WTC11 (cell line): ENCODE measurements around the gene MANF.

Experiments
- ATF1 ChIP-seq: sonication (generic); formaldehyde crosslinking; IDR thresholded peaks from 2 replicates; pipeline ENCODE4 v1.8.1; 2023; ENCODE audit warnings: mild to moderate bottlenecking, moderate library complexity, missing genetic modification reagents
- FOXJ3 ChIP-seq: sonication (generic); formaldehyde crosslinking; IDR thresholded peaks from 2 replicates; pipeline ENCODE4 v1.9.0; 2021; ENCODE audit warnings: missing genetic modification reagents, mild to moderate bottlenecking, borderline replicate concordance
- IRF2 ChIP-seq: sonication (generic); formaldehyde crosslinking; IDR thresholded peaks from 2 replicates; pipeline ENCODE4 v1.8.0; 2022; ENCODE audit warnings: low read depth, missing genetic modification reagents, borderline replicate concordance
- KAT7 ChIP-seq: sonication (generic); formaldehyde crosslinking; IDR thresholded peaks from 2 replicates; pipeline ENCODE4 v1.8.1; 2023; ENCODE audit warnings: missing genetic modification reagents, mild to moderate bottlenecking, borderline replicate concordance
- NFYB ChIP-seq: sonication (generic); formaldehyde crosslinking; conservative IDR thresholded peaks from 2 replicates; pipeline ENCODE4 v1.8.0; 2022; ENCODE audit warnings: low read depth, missing genetic modification reagents
- NR2C2 ChIP-seq: sonication (generic); formaldehyde crosslinking; IDR thresholded peaks from 2 replicates; pipeline ENCODE4 v1.8.0; 2022; ENCODE audit warnings: mild to moderate bottlenecking, missing genetic modification reagents
- NR3C1 ChIP-seq: sonication (generic); formaldehyde crosslinking; conservative IDR thresholded peaks from 2 replicates; pipeline ENCODE4 v1.8.1; 2023; ENCODE audit warnings: low read depth, mild to moderate bottlenecking, missing genetic modification reagents
- PRRX2 ChIP-seq: fragments of 250-450 bp; sonication (Bioruptor Pico); IDR thresholded peaks from 2 replicates; pipeline ENCODE4 v1.8.0; 2021; ENCODE audit warnings: mild to moderate bottlenecking
- ZNF416 ChIP-seq: fragments of 250-450 bp; sonication (Bioruptor Pico); IDR thresholded peaks from 2 replicates; pipeline ENCODE4 v1.9.0; 2021; ENCODE audit warnings: mild to moderate bottlenecking, inconsistent platforms
- TF ChIP-seq, protein P1 (sequence below): sonication (generic); formaldehyde crosslinking; IDR thresholded peaks from 2 replicates; pipeline ENCODE4 v1.8.1; 2022; ENCODE audit warnings: low read depth, missing genetic modification reagents, borderline replicate concordance
- TF ChIP-seq, protein P2 (sequence below): fragments of 200-600 bp; IDR thresholded peaks from 2 replicates; pipeline ENCODE4 v1.8.0; 2022; ENCODE audit warnings: antibody characterized with exemption
- TF ChIP-seq, protein P3 (sequence below): sonication (generic); formaldehyde crosslinking; IDR thresholded peaks from 2 replicates; pipeline ENCODE4 v1.8.0; 2022; ENCODE audit warnings: missing genetic modification reagents

DNA sequence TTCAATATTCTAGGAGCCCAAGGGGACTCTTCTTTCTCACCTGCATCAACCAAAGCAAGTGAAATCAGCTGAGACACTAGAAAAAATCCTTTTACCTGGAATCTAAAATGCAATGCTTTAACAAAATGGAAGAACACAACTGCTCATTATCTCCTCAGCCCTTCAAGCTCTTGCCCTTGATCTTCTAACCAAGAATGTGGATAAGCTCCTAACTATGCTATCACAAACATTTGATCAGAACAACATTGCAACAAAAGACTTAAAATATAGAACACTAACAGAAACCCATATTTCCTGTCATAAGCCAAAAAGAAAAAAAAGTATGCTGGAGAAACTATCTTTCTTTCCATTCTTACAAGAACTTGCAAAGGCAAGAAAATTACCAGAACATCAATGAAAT, 18.6 kb downstream of the MANF start:
- TF ChIP-seq ZNF416 (no peak), FOXJ3 (no peak), KAT7 (no peak), NFYB (CRISPR knock-in tag) (no peak), NR3C1 (CRISPR knock-in tag) (no peak), PRRX2 (no peak), ATF1 (CRISPR knock-in tag) (no peak), IRF2 (CRISPR knock-in tag) (no peak), NR2C2 (no peak)
- TF ChIP-seq, protein P1, sequence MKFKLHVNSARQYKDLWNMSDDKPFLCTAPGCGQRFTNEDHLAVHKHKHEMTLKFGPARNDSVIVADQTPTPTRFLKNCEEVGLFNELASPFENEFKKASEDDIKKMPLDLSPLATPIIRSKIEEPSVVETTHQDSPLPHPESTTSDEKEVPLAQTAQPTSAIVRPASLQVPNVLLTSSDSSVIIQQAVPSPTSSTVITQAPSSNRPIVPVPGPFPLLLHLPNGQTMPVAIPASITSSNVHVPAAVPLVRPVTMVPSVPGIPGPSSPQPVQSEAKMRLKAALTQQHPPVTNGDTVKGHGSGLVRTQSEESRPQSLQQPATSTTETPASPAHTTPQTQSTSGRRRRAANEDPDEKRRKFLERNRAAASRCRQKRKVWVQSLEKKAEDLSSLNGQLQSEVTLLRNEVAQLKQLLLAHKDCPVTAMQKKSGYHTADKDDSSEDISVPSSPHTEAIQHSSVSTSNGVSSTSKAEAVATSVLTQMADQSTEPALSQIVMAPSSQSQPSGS, result no peak
- TF ChIP-seq, protein P2, sequence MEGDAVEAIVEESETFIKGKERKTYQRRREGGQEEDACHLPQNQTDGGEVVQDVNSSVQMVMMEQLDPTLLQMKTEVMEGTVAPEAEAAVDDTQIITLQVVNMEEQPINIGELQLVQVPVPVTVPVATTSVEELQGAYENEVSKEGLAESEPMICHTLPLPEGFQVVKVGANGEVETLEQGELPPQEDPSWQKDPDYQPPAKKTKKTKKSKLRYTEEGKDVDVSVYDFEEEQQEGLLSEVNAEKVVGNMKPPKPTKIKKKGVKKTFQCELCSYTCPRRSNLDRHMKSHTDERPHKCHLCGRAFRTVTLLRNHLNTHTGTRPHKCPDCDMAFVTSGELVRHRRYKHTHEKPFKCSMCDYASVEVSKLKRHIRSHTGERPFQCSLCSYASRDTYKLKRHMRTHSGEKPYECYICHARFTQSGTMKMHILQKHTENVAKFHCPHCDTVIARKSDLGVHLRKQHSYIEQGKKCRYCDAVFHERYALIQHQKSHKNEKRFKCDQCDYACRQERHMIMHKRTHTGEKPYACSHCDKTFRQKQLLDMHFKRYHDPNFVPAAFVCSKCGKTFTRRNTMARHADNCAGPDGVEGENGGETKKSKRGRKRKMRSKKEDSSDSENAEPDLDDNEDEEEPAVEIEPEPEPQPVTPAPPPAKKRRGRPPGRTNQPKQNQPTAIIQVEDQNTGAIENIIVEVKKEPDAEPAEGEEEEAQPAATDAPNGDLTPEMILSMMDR, result no peak
- TF ChIP-seq, protein P3, sequence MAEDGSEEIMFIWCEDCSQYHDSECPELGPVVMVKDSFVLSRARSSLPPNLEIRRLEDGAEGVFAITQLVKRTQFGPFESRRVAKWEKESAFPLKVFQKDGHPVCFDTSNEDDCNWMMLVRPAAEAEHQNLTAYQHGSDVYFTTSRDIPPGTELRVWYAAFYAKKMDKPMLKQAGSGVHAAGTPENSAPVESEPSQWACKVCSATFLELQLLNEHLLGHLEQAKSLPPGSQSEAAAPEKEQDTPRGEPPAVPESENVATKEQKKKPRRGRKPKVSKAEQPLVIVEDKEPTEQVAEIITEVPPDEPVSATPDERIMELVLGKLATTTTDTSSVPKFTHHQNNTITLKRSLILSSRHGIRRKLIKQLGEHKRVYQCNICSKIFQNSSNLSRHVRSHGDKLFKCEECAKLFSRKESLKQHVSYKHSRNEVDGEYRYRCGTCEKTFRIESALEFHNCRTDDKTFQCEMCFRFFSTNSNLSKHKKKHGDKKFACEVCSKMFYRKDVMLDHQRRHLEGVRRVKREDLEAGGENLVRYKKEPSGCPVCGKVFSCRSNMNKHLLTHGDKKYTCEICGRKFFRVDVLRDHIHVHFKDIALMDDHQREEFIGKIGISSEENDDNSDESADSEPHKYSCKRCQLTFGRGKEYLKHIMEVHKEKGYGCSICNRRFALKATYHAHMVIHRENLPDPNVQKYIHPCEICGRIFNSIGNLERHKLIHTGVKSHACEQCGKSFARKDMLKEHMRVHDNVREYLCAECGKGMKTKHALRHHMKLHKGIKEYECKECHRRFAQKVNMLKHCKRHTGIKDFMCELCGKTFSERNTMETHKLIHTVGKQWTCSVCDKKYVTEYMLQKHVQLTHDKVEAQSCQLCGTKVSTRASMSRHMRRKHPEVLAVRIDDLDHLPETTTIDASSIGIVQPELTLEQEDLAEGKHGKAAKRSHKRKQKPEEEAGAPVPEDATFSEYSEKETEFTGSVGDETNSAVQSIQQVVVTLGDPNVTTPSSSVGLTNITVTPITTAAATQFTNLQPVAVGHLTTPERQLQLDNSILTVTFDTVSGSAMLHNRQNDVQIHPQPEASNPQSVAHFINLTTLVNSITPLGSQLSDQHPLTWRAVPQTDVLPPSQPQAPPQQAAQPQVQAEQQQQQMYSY (CRISPR knock-in tag), result no peak
